SJCRH30 (cell line): ENCODE measurements around the gene ARSK. TPM values are rescaled to one million over a fixed set of nuclear protein-coding genes. Genes with fewer than 3 reads are reported as not detected.

Experiments
- total RNA-seq: library from RNA; depleted of rRNA; stranded (reverse); fragments of >200 nt; shearing (Covaris generic); gene quantifications from 2 replicates; pipeline ENCODE4 v1.2.3, GENCODE V29; 2014; rRNA removed

The ARSK gene
- total RNA-seq, 1 experiment from 2014 or later, result 15.7 TPM

Other genes starting within 250 kb of the ARSK start
- not detected in 2 replicates for gene FAM81B, start 163.7 kb upstream of the ARSK start, total RNA-seq
- gene SKIC3, start 124 bp upstream of the ARSK start, total RNA-seq, result 65.4 and 71.6 TPM in 2 replicates
- not detected in 2 replicates for gene GPR150, start 65.0 kb downstream of the ARSK start, total RNA-seq
- gene RFESD, start 91.7 kb downstream of the ARSK start, total RNA-seq, result 1.2 and 1.4 TPM in 2 replicates
- gene SPATA9, start 127.9 kb downstream of the ARSK start, total RNA-seq, result 1.7 and 1.8 TPM in 2 replicates
- gene RHOBTB3, start 176.2 kb downstream of the ARSK start, total RNA-seq, result 194 and 212 TPM in 2 replicates